GM21367 (cell line): Measurements from ENCODE around the gene MRPL46.
A peak's percentile ranks its signal among the peaks of the same experiment; 100 is the strongest.
"Not testable (repeated sequence)": the region's sequence is repeated elsewhere in the genome, so short reads cannot be mapped to it uniquely, and the experiment has no call there.

ENCODE experiments used
- ATAC-seq: cut with Tn5 transposase; IDR thresholded peaks from one replicate; pipeline ENCODE4 v1.9.1; 2021; ENCODE audit not compliant: unreplicated experiment

The MRPL46 gene

DNA sequence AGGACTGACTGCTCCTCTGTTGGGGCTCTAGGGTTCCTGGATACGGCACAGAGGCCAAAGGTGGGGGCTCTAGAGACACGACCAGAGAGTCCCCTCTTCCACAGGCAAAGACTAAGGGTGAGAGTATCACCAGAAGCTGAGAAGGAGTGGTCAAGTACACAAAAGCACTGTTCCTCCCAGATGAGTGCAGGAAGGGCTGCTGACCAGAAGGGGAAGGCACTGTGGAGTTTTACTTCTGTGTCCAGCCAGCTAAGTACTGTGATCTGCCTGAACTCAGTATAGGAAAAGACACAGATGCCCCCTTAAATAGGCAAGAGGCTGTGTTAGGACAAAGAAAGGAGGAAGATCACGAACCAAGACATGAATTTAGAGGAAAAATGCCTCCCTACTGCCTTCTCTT, 12.0 kb upstream of the MRPL46 start:
- ATAC-seq: no peak

- ATAC-seq: no peak
Observed at GRCh38 chr15:88477904-88478303, 10.7 kb upstream of the MRPL46 start.

- no peak for ATAC-seq
Observed at GRCh38 chr15:88477126-88477525, 9.9 kb upstream of the MRPL46 start.

DNA sequence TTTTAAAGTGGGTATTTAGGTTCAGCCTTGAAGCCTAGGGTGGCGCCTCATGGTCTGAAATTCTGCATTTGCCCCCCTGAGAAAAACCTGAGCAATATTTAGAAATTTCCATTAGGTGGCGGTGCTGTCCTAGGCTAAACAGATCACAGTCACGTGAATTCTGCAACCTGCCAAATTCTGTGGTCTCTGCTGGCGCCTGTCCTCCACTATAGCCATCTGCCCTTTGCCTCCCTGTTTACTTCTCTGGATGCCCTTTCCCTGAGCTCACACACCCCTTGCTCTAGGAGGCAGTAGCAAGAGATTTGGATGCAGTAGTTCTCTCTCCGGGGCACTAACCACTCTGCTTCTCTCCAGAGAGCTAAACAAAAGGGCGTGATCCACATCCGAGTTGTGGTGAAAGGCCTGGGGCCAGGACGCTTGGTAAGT, 9.5 kb upstream of the MRPL46 start:
- ATAC-seq: peak; percentile 53

GRCh38 chr15:88473661-88474293, 6.6 kb upstream of the MRPL46 start:
- ATAC-seq: not testable (repeated sequence)

GRCh38 chr15:88472225-88472624, 5.0 kb upstream of the MRPL46 start:
- ATAC-seq: no peak

GRCh38 chr15:88470625-88471372, 3.6 kb upstream of the MRPL46 start:
- no peak for ATAC-seq

DNA sequence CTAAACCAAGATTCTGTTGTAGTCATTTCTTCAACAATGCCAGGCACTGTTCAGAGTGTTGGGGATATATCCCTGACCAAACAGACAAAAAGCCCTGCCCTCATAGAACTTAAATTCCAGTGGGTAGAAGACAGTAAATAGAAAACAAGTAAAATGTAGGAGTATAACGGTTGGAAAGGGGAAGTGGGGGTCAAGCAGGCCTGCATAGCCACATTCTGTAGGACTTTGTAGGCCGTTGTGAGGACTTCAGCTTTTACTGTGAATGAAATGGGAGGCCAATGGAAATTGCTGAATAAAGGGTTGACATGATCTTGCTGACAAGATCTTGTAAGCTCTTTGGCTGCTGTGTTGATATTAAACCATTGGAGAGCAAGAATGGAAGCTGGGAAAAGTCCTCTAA, 2.1 kb upstream of the MRPL46 start:
- no peak for ATAC-seq

- not testable (repeated sequence) for ATAC-seq
Observed at GRCh38 chr15:88468721-88469120, 1.5 kb upstream of the MRPL46 start.

GRCh38 chr15:88467935-88468528, 844 bp upstream of the MRPL46 start:
- ATAC-seq: peak; percentile 21

DNA sequence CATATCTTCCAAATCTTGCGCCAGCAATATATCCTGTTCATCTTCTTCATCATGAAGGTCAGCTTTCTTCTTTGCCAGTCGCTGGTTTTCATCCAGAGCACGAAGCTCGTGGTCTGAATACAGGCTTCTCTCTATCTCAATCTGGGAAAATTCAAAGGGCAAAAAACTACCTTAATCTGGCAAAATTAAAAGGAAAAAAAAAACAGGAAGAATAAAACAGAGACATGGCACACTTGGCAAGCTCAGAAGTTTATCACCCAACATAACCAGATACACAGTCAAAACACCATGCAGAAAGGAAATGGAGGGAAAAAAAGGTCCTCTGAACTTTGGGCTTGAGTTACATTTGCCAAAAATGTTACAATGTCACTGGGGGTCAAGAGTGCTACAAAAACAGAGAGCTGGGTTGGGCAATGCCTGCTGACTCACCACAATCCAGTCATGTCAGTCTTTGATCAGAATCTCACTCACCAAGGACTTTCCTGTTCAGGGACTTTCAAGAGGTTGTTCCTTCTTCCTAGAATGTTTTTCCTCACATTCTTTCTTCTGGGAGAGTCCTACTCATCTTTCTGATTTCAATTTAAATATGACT, 1.5 kb downstream of the MRPL46 start:
- ATAC-seq: no peak

GRCh38 chr15:88463870-88464532, 3.2 kb downstream of the MRPL46 start:
- no peak for ATAC-seq

DNA sequence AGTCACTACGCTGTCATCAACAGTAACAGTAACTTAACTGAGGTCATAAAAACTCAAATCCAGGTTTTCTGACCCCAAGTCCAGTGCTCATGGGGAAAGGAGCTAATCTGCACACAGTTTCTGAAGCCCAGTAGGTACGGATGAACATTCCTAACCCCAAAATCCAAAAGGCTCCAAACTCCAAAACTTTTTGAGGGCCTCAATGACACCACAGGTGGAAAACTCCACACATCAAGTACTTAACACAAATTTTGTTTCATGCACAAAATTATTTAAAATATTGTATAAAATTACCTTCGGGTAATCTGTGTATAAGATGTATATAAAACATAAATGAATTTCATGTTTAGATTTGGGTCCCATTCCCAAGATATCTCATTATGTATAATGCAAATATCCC, 10.5 kb downstream of the MRPL46 start:
- ATAC-seq: no peak

- peak; percentile 94 for ATAC-seq
Observed at GRCh38 chr15:88454867-88455810, 12.0 kb downstream of the MRPL46 start.

DNA sequence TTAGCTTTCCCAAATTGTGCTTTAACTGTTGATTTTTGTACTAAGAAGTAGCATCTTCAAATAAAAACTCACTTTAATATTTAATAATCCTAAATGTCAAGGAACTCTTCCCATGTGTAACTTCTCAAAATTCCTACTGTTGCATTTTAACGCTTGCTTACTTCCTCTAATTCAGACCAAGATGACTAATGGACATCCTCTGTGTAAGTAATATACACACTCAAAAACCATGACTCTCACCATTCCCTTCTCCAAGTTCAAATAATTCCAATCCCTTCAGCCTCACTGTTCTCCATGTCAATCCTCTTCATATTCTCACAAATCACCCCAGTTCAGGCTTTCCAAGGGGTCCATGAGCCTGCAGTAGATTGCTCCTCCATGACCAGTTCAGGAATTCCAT, 13.0 kb downstream of the MRPL46 start:
- no peak for ATAC-seq

DNA sequence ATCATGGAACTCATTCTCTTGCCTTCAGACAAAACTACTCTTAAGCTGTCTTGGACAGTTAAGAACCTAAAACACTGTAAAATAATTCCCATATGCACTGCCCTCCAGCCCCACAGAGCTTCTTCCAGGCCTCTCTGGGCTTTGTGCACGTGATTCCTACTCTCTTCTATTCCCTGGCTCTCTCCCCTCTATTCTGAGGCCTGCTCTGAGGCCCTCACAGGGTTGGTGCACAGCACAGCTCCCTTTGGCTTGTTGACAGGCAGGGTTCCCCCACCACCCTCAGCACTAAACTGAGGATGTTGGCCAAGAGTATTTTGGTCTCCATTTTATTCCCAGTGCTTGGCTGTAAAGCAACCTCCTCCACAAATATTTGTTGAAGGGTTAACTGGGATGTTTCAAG, 13.5 kb downstream of the MRPL46 start:
- no peak for ATAC-seq

- peak; percentile 58 for ATAC-seq
Observed at GRCh38 chr15:88450125-88450798, 16.9 kb downstream of the MRPL46 start.

DNA sequence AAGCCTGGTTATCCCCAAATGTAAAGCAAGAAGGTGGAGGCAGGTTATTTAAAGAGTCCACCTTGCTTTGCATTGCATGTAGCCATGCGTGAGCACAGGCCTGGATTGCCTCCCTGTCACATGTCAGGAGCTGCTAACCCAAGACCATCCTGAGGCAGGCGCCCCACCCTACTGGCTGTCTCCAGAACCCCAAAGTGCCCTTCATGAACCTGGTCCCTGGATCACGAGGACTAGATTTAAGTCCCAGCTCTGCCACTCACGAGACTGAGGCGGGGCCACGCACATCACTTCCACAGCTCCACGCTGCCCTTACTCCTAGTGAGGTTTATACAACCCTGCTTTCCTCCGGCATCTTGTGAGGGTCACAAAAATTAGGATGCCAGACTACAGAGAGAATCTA, 17.6 kb downstream of the MRPL46 start:
- no peak for ATAC-seq

DNA sequence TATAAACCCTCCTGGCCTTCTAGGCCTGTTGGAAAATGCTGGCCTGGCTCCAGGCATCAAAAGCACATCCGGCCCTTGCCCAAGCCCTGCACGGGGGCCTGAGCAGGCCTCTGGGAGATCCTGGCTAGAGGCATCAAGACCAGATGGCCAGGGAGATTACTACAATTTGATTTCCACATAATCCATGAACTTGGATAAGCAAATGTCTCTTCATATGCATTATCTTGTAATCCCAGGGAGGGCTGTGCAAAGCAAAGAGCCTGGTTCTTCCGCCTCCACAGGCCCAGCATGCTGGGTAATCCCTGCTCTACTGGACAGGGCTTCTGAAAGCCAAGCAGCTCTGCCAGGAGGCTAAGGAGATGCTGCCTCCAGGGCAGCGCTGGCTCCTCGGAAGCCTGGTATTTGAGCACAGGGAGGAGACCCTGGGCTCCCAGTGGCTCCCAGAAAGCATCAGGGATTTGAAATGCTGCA, 18.2 kb downstream of the MRPL46 start:
- no peak for ATAC-seq

- no peak for ATAC-seq
Observed at GRCh38 chr15:88447741-88448140, 19.4 kb downstream of the MRPL46 start.
